ENCODE data around the gene B3GLCT.
"Not testable (repeated sequence)": the region's sequence is repeated elsewhere in the genome, so short reads cannot be mapped to it uniquely, and the experiment has no call there.

B3GLCT gene

DNA sequence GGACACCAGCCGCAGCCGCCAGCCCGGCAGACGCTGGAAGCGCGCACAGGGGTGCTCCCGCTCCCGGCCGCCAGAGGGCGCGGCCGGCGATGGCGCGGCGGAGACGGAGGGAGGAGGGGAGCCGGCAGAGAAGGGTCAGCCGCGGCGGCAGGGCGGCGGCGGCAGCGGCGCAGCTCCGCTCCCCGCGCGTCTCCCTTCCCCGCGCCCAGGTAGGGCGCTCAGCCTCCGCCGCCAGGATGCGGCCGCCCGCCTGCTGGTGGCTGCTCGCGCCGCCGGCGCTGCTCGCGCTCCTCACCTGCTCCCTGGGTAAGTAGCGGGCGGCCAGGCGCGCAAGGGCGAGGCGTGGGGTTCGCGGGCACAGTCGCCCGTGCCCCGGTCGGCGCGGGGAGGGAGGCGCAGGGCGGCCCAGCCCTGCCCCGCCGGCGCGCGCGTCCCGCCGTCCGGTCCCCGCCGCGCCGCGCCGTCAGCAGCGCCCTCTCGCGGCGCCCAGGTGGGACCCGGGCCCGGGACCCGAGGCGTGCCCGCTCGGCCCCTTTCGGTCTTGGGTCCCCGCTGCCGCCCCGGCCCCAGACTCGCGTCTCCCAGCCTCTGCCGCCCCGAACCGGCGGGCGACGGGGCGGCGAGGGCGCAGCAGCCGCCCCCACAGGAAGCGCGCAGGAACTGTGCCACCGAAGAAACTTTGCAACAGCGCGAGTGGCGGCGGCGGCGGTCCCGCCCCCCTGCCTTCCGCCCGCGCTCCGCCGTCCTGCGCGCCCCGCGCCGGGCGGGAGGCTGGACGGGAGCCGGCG lies at the start of gene B3GLCT:
Gene B3GLCT, plus strand, starts transcription at position 127 of the 788 bp plus-strand sequence. Its CDS starts 110 bp downstream, at position 237.
- DNase-seq (ENCODE audit: low read depth) = peak; percentile 81

DNA sequence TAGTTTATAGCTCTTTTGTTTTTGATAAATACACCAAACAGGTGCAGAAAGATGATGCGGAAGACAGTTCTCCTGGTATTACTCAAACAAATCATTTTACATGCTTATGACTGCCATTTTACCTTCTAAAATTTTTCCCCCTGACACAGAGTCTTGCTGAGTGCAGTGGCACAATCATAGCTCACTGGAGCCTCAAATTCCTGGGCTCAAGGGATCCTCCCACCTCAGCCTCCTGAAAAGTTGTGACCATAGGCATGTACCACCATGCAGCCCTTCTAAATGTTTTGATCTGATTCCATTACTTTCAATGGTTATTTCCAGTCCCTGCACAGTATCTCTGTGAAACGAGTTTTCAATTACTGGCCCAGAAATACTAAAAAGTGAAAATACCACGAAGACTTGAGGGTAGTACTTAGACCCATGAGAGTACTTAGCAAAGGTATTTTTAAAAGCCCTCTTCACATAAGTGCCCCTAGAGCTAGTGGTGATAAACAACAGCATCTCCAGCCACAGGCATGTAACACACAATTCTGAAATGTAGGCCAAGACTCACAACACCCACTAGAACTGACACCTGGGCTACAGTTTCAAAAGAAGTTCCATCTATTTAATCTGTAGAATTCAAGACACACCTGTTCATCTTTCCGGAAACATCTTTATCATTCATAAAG lies 49.3 kb upstream of the B3GLCT start:
- no peak for DNase-seq (ENCODE audit: low read depth)

DNA sequence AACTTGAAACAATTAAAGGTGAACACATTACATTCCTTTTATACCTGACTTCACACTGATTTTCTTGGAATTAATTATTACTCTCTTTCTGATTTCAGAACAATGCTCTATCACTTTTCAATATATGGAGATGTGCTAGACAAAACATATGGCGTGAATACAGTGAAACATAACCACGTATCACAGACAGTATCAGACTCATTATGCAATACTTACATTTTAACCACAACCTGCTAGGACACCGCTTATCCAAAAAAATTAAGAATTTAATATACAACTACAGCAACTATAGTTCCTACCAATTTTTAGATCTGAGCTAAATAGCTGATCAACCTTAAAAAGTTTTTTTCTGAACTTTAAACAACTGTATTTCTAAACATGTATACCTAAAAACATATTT lies 47.9 kb upstream of the B3GLCT start:
- DNase-seq (ENCODE audit: low read depth) = no peak

DNA sequence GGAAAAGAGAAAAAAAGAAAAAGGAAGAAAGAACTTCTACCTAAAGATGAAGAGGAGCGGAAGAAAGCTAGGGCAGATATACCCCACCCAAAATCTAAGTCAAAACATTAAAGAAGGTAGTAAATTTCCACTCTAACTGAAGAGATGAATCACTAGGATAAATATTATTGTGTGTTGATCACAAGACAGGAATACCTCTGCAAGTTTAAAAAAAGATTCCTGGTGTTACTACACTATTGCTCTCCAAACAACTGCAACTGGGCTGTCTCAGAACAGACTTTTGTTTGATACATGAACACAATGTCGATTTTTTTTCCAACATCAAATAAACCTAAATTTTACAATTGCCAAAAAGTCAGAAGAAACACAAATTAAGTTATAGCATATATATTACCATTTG lies 44.8 kb upstream of the B3GLCT start:
- DNase-seq (ENCODE audit: low read depth) = peak; percentile 19

DNA sequence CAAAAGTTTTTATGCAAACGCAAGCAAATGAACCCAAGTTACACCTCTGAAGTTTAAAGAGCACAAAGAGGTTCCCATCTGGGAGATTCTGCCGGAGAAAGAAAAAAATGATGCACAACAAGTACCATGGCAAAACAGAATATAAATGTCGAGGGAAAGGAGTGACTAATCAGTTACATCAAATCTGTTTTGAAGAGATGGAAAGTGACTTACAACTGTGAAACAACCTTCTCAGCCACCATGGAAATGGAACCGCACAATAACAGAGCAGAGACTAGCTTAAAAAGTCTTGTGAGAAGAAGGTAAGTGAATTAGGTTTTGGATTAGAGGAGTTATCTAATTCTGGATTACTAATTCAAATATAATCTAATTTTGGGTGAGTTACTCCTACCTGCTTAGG lies 40.5 kb upstream of the B3GLCT start:
- peak; percentile 28 for DNase-seq (ENCODE audit: low read depth)

DNA sequence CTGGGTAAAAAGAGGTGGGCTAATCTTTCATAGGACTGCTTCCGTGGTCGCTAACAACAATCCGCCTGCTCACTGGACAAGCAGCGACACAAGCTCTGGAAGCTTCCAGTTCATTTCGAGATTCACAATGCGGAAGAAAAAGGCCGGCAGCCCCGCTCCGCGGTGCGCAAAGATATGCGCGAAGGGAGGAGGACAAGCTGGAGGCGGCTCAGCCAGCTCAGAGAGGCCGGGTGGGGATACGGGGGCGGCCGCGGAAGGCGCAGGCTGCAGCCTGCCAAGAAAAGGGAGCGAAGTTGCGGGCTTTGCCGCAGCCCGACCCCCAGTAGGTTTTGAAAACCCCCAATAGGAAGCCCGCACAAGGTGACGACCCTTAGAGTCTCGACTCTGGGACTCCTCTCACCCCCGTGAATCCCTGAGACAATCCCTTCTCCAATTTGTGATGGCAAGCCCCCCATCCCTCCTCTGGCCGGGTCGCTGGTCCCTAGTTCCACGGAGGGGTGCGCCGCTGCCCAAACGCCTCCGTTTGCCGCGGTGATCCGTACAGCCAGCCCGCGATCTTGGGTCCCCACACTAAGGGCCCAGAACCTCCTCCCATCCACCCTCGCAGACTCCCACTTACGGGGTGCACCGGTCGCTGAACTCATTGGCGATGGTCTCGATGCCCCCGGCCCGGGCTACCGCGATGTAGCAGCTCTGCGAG lies 38.8 kb upstream of the B3GLCT start:
- DNase-seq (ENCODE audit: low read depth) = peak; percentile 65

DNA sequence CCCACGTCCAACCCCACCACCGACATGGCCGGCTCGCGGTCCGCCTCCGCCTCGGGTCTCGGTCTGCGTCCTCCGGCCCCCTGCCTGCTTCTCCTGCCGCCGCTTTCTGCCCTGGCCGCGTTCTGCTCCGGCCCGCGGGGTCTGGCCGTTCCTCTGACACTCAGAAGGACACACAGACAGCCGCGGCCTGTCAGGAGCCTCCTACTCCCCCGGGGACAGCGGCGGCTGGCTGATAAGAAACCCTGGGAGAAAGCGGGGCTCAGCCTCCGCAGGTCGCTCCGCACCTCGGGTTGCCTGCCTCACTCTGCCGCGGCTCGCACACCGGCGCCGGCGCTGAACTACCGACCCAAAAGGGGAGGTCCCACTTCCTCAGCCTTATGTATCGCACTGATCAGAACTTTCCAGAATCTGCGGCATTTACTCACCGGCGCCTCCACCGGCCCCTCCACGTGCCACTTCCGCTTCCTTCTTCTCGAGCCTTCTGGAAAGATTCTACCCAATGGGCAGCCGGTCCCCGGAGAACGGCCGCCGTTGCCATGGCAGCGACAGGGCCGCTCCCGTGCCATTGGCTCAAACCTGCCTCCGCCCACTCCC lies 38.1 kb upstream of the B3GLCT start, which contains the start of gene HSPH1:
Gene HSPH1, minus strand, starts transcription at position 348 of the 594 bp plus-strand sequence. Its CDS starts 322 bp downstream, at position 26.
- peak; percentile 99 for DNase-seq (ENCODE audit: low read depth)

DNA sequence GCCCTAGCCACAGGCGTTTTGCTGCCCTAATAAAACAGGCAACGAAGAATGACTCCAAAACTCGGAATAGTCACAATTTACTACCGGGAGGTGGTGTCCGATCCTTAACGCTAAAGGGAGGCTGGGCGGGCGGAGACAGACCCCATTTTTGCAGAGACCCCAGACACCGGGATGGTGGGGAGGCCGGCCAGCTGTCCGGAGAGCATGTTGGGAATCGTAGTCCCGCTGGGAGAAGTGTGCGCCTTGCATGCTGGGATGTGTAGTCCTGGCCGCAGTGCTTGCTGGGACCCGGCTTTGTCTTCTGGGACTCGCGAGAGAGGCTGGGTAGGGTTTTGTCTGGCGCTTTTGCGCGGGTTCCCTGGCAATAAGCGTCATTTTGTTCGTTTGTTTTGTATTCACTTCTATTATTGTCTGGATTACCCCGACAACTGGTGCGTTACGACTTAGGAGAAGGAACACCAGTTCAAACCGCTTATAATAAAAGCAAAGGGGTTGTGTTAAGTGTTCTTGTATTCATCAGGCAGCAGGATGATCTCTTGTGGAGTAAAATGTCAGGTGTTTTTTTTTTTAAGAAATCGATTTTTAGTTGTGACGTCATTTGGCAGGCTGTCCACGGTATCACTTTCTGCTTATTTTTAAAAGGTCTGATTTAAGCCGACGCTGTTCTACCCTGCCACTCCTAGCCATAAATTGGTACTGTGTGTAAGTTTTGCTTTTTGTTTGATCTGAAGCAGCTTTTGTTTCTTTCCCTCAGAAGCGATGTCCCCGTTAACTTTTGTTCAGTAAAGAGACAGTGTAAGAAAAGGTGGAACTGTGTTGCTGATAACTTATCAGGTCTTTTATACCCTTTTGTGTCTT lies 37.4 kb upstream of the B3GLCT start:
- peak; percentile 99 for DNase-seq (ENCODE audit: low read depth)

DNA sequence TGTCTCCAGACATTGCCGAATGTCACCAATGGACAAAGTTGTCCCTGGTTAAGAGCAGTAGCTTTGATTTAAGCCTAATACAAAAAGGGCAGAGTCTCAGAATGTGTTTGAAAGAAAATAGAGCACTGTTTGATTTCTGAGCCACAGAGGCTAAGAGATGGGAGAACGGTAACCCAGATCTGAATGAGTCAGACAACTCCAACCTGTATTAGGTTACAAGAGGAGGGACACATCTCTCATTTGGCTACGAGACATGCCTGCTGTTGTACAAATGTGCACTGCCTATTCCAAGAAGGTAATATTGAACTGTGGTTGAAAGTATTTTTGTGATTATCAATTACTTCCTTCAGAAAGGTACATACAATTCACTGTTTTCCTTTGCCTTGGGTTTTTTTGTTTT lies 33.2 kb upstream of the B3GLCT start:
- DNase-seq (ENCODE audit: low read depth) = peak; percentile 39

DNA sequence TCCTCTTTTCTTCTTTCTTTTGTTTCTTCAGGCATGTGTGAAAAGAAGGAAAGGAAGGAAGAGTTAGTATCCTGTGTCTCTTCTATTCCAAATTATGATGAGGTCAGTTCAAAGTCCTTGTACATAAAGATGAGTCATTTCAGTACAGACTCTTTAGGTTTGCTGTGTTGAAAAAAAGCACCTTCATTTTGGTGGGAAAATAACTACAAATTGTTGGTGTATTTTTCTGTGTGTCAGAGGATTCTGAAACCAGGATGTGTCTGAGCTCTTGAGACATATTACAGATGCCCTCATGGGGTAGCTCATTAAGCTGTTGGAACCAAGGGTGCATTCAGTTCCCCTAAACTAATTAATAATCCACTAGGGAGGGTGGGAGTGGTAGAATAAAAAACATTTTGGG lies 32.3 kb upstream of the B3GLCT start:
- peak; percentile 52 for DNase-seq (ENCODE audit: low read depth)

DNA sequence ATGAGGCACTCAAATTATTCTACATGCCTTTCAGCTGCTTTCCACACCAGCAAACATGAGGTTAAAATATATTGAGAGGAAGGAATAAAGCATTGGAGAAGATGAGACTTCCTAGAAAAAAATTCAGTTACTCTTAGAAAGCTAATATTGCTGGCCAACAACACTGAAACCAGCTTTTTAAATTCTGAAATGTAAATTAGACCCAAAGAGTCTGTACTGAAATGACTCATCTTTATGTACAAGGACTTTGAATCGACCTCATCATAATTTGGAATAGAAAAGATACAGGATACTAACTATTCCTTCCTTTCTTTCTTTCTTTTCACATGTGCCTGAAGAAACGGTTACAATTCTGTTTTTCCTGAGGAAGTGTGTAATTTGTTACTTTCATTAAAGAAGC lies 31.6 kb upstream of the B3GLCT start:
- no peak for DNase-seq (ENCODE audit: low read depth)

DNA sequence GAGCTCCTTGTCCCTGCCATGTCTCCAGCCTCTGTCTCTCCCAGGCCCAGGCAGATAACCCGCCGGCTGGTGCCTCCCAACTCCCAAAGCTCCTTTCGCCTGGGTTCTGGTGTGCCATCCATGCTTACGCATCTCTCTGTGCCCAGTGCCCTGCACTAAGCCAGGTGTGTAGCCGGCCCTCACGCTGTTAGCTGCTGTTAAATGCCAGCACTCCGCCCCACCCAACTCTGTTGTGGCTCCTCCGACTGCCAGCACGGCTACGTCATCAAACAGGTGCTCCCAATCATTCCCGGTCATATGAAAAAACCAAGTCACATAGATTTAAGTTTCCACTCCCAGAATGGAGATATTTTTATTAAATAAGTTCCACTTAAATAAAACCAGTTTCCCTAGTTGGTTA lies 31.0 kb upstream of the B3GLCT start:
- no peak for DNase-seq (ENCODE audit: low read depth)

DNA sequence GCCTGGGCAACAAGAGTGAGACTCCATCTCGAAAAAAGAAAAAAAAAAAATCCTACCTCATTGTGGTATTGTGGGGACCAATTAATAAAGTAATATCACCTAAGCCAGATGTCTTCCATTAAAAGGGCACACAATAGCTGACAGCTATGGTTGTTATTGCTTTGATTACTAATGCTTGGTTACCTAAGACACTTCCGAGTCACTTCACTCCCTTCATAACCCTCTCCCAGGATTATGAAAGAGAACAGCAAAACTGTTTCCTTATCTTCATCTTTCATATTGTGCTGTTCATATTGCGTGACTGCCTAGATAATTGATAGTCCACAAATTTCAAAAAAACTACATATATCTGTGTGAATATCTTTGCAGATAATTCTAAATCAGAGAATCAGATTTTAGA lies 27.8 kb upstream of the B3GLCT start:
- peak; percentile 67 for DNase-seq (ENCODE audit: low read depth)

DNA sequence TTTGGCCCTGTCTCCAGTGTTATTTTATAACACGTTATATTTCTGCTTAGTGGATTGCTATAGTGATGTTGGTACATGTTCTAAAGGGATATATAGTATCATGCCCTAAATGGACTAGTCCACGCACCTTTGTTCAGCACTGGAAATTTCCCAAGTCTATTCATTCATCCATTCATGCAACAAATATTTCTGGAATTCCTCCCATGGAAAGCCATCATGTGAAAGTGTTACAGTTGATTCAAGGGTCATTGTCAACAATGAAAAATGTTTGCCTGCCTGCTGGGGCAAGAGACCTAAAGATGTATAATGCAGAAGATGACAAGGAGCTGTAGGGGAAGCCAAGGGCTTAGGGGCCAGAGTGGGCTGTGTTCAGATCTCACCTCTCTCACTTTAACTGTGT lies 27.2 kb upstream of the B3GLCT start:
- peak; percentile 96 for DNase-seq (ENCODE audit: low read depth)

DNA sequence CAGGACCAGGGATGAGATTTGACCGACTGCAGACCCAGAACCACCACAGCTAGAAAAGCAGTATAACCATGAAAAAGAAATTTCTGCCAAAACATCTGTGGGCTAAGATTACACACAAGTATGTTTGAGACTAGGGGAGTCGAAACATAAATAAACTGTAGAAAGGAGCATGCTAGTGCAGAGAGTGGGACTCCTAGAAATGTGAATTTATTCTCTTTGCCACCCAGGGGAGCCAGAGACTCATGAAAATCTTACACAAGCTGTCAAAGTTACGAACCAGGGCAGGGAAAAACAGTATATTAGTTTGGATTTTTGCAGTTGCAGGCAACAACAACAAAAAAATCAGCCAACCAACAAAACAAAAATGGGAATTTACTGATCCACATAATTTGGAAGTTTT lies 25.8 kb upstream of the B3GLCT start:
- DNase-seq (ENCODE audit: low read depth) = peak; percentile 33

DNA sequence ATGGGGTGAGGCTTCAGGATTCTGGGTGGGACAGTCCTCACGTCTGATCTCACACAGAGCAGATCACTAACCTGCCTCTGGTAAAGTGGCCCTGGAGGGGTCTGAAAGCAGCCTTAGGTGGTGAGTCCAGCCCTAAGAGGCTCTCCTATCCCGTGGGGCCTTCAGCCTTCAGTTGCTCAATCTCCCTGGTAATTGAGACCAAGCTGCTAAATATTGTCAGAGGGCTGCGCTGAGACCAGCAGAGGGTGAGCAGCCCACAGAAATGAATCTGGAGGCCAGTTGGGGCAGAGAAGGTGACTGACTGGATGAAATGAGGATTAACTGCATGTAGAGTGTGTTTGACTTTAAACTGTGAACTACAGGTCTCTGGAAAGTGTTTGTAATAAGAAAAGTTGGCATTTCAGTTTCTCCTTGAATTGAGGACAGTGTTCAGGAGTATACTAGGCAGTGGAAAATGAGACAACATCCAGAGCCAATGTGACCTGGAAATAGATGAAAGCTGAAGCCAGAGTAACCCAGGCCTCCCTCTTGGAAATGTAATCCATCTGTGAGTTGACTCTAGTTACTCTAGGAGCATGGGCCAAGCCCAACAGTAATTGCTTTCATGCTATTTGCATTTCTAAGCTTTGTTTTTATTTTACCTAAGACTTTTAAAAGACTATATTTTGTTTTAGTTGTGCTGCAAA lies 23.8 kb upstream of the B3GLCT start:
- DNase-seq (ENCODE audit: low read depth) = no peak

DNA sequence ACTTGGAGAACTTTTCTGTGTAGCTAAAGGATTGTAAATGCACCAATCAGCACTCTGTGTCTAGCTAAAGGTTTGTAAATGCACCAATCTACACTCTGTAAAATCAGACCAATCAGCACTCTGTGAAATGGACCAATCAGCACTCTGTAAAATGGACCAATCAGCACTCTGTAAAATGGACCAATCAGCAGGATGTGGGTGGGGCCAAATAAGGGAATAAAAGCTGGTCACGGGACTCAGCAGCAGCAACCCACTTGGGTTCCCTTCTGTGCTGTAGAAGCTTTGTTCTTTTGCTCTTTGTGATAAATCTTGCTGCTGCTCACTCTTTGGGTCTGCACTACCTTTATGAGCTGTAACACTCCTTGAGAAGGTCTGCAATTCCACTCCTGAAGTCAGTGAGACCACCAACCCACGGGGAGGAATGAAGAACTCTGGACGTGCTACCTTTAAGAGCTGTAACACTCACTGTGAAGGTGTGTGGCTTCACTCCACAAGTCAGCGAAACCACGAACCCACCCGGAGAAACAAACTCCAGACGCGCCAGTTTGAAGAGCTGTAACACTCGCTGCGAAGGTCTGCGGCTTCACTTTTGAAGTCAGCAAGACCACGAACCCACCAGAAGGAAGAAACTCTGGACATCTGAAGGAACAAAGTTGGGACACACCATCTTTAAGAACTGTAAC lies 21.8 kb upstream of the B3GLCT start:
- not testable (repeated sequence) for DNase-seq (ENCODE audit: low read depth)

DNA sequence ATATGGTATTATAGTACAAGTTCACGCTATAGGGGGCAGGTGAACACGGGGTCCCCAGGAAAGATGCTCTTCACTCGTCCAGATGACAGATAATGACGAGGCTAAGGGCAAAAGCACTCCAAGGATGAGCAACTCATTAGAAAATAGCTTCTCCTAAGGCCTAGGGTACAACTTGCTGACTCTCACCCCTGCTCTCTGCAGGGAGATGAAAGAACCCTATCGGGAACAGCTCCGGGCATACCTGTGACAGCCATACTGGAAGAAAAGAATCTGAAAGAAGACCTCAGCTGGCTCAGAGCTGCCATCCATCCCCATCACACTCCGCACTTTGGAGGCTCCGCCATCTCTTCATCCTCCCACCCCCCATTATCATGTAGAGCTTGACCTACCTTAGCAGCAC lies 20.5 kb upstream of the B3GLCT start:
- DNase-seq (ENCODE audit: low read depth) = no peak

DNA sequence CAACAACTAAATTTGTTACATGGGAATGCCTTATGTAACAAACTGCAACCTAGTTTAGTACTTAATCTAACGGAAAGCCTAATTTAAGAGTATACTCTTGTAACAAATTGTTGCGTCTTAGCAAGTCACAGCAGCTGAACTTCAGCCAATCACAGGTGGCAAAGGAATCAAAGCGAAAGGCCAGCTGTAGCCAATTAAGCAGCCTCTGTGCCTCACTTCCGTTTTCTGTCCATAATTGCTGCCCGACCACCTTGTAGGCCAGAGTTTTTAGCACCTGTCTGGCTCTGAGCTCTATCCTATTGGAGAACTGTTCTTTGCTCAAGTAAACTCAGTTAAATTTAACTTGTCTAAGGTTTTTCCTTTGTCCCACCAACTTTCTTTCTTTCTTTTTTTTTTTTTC lies 20.0 kb upstream of the B3GLCT start:
- no peak for DNase-seq (ENCODE audit: low read depth)

DNA sequence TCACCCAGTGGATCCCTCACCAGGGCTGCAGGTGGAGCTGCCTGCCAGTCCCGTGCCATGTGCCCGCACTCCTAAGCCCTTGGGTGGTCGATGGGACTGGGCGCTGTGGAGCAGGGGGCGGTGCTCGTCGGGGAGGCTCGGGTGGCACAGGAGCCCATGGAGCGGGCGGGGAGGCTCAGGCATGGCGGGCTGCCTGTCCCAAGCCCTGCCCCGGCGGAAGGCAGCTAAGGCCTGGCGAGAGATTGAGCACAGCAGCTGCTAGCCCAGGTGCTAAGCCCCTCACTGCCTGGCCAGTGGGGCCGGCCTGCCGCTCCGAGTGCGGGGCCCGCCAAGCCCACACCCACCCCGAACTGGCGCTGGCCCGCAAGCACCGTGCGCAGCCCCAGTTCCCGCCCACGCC lies 16.8 kb upstream of the B3GLCT start:
- DNase-seq (ENCODE audit: low read depth) = no peak
